ENCODE data around the gene CRHR1. TPM values are rescaled to one million over a fixed set of nuclear protein-coding genes. Genes with fewer than 3 reads are reported as not detected.

CRHR1 gene
- polyA plus RNA-seq, 2 of the 4 experiments (the other 2 are of a cell fraction): 0.09 to 0.12 TPM

GRCh38 chr17:45841883-45842525, 57.9 kb downstream of the CRHR1 start:
- ATAC-seq (no peak), FAIRE-seq (no peak), DNase-seq (ENCODE audit: low read depth in 1 of 2, low spot score in 1 of 2) (no peak)
- Histone ChIP-seq H3K9me3 (no peaks in the 10 kb centered on the region), H3K4me1 (no peaks in the 10 kb centered on the region), H3K4me3 (no peak overlapping the region), H3K27ac (no peak overlapping the region), H3K4me2 (no peak overlapping the region)
- ChIA-PET POLR2A (no interaction called here), CTCF (interaction anchor here (0.6 to 14.4 kb wide), 5 partner anchors 7 to 202 kb away, joined by 4 to 225 read pairs (median 11); no protein-coding TSS in a partner anchor)
- no peak for TF ChIP-seq ZNF302 (CRISPR knock-in tag; IDR thresholded peaks at IDR 0.05)
- no peak for TF ChIP-seq FOSL2 (IDR thresholded peaks at IDR 0.05)
- TF ChIP-seq FOSL2 (CRISPR knock-in tag; IDR thresholded peaks at IDR 0.05): peak; percentile 20; the same call in 1 of the 2 replicates
- no peak for TF ChIP-seq EHMT2 (IDR thresholded peaks at IDR 0.05; ENCODE audit: low read depth)
- 33% methylated on average over 7 of the region's 7 CpGs for WGBS (ENCODE audit: missing lambda C conversion rate)

- no peak for TF ChIP-seq NR3C1 (IDR thresholded peaks at IDR 0.05)
- no peak for TF ChIP-seq KDM5A (IDR thresholded peaks at IDR 0.05)
- no peak for TF ChIP-seq ESRRA (IDR thresholded peaks at IDR 0.05; ENCODE audit: borderline replicate concordance, low read length)
- DNase-seq (ENCODE audit: low read depth in 1 of 2, low spot score in 1 of 2) (no peak), ATAC-seq (no peak), FAIRE-seq (no peak)
- 66% methylated on average over 4 of the region's 4 CpGs for WGBS (ENCODE audit: missing lambda C conversion rate)
- H3K27ac ChIP-seq: no peak overlapping the region
- H3K9me3 ChIP-seq: no peaks in the 10 kb centered on the region
- no peak overlapping the region for H3K4me3 ChIP-seq
- CTCF ChIA-PET: interaction anchor here (0.7 to 14.4 kb wide), 6 partner anchors 9 to 203 kb away, joined by 3 to 225 read pairs (median 7); no protein-coding TSS in a partner anchor
- H3K4me2 ChIP-seq: no peak overlapping the region
- POLR2A ChIA-PET: no interaction called here
- H3K4me1 ChIP-seq: no peaks in the 10 kb centered on the region
Measured at GRCh38 chr17:45843722-45844121, 59.6 kb downstream of the CRHR1 start.

GRCh38 chr17:45844695-45845375, 60.7 kb downstream of the CRHR1 start, which contains the start of gene SPPL2C:
TSS of gene SPPL2C (plus strand) at chr17:45844881. CDS start at chr17:45844907, 26 bp downstream.
- ATAC-seq: no peak
- POLR2A ChIA-PET: no interaction called here

More at GRCh38 chr17:45844695-45845375, 60.7 kb downstream of the CRHR1 start, which contains the start of gene SPPL2C:
- no peak within 1 kb of the TSS for H3K27ac ChIP-seq
- TF ChIP-seq TFCP2L1 (CRISPR knock-in tag; IDR thresholded peaks at IDR 0.05) (no peak), NPAS2 (CRISPR knock-in tag; IDR thresholded peaks at IDR 0.05; ENCODE audit: borderline replicate concordance) (no peak), E2F6 (IDR thresholded peaks at IDR 0.05; ENCODE audit: borderline replicate concordance, low read depth) (no peak), NFE2L2 (conservative IDR thresholded peaks at IDR 0.05; ENCODE audit: low read length) (no peak), HMGXB4 (CRISPR knock-in tag; IDR thresholded peaks at IDR 0.05; ENCODE audit: borderline replicate concordance) (no peak), MAZ (IDR thresholded peaks at IDR 0.05; ENCODE audit: borderline replicate concordance, low read depth, low read length) (no peak), MYC (IDR thresholded peaks at IDR 0.05; ENCODE audit: borderline replicate concordance, low read length) (no peak), CEBPB (IDR thresholded peaks at IDR 0.05) (no peak), NR3C1 (IDR thresholded peaks at IDR 0.05) (no peak), RAD21 (conservative IDR thresholded peaks at IDR 0.05 in 1 of 2, IDR thresholded peaks at IDR 0.05 in 1 of 2) (no peak), TP53 (CRISPR knock-in tag; IDR thresholded peaks at IDR 0.05) (no peak), RCOR1 (IDR thresholded peaks at IDR 0.05; ENCODE audit: low read depth, low read length) (no peak), REST (IDR thresholded peaks at IDR 0.05) (no peak), BCL3 (IDR thresholded peaks at IDR 0.05) (no peak), EHF (CRISPR knock-in tag; IDR thresholded peaks at IDR 0.05) (no peak)
- CTCF ChIA-PET: interaction anchor here (1.1 to 14.4 kb wide), 4 partner anchors 8 to 205 kb away, joined by 3 to 225 read pairs (median 18); no protein-coding TSS in a partner anchor
- no peak within 1 kb of the TSS for H3K4me3 ChIP-seq
- no peak within 1 kb of the TSS for H3K4me2 ChIP-seq
- H3K9me3 ChIP-seq: no peaks in the 10 kb centered on the region
- DNase-seq (ENCODE audit: low read depth in 1 of 2, low spot score in 1 of 2): no peak
- 52% methylated on average over 19 of the region's 25 CpGs for WGBS (ENCODE audit: missing lambda C conversion rate)
- H3K4me1 ChIP-seq: no peaks in the 10 kb centered on the region
- no peak for FAIRE-seq
